ENCODE measurements around the gene SERPINB1.
"Not testable (repeated sequence)": the region's sequence is repeated elsewhere in the genome, so short reads cannot be mapped to it uniquely, and the experiment has no call there.

SERPINB1 gene

GRCh38 chr6:2865694-2866151 is 24.1 kb upstream of the SERPINB1 start:
- Histone ChIP-seq H3K4me1 (ENCODE audit: control insufficient read depth, insufficient read depth, low read length, unreplicated experiment) (peaks cover 14% of the 10 kb centered on the region), H3K27ac (ENCODE audit: low read depth, low read length) (peak overlapping the region; percentile 56; the same call in 1 of the 2 replicates), H3K27me3 (ENCODE audit: insufficient read depth, low read length) (no peaks in the 10 kb centered on the region), H2AFZ (ENCODE audit: low read length, unreplicated experiment) (peak overlapping the region; percentile 28), H3K36me3 (ENCODE audit: insufficient read depth, low read length) (no peaks in the 10 kb centered on the region), H3K79me2 (ENCODE audit: control insufficient read depth, insufficient read depth, low read length, unreplicated experiment) (no peaks in the 10 kb centered on the region), H3K4me3 (ENCODE audit: low read depth, low read length) (peak overlapping the region; percentile 27)

GRCh38 chr6:2865270-2865669 is 23.6 kb upstream of the SERPINB1 start:
- Histone ChIP-seq H3K36me3 (ENCODE audit: insufficient read depth, low read length) (no peaks in the 10 kb centered on the region), H3K4me1 (ENCODE audit: control insufficient read depth, insufficient read depth, low read length, unreplicated experiment) (peaks cover 14% of the 10 kb centered on the region), H3K27me3 (ENCODE audit: insufficient read depth, low read length) (no peaks in the 10 kb centered on the region), H3K4me3 (ENCODE audit: low read depth, low read length) (no peak overlapping the region), H3K79me2 (ENCODE audit: control insufficient read depth, insufficient read depth, low read length, unreplicated experiment) (no peaks in the 10 kb centered on the region), H3K27ac (ENCODE audit: low read depth, low read length) (no peak overlapping the region), H2AFZ (ENCODE audit: low read length, unreplicated experiment) (no peak overlapping the region)

GRCh38 chr6:2863901-2864300 is 22.2 kb upstream of the SERPINB1 start:
- Histone ChIP-seq H3K4me1 (ENCODE audit: control insufficient read depth, insufficient read depth, low read length, unreplicated experiment) (peaks cover 16% of the 10 kb centered on the region), H3K79me2 (ENCODE audit: control insufficient read depth, insufficient read depth, low read length, unreplicated experiment) (no peaks in the 10 kb centered on the region), H2AFZ (ENCODE audit: low read length, unreplicated experiment) (no peak overlapping the region), H3K27me3 (ENCODE audit: insufficient read depth, low read length) (no peaks in the 10 kb centered on the region), H3K36me3 (ENCODE audit: insufficient read depth, low read length) (no peaks in the 10 kb centered on the region), H3K27ac (ENCODE audit: low read depth, low read length) (no peak overlapping the region), H3K4me3 (ENCODE audit: low read depth, low read length) (no peak overlapping the region)

GRCh38 chr6:2862712-2863181 is 21.1 kb upstream of the SERPINB1 start:
- H3K4me1 ChIP-seq (ENCODE audit: control insufficient read depth, insufficient read depth, low read length, unreplicated experiment): peaks cover 28% of the 10 kb centered on the region
- H3K27ac ChIP-seq (ENCODE audit: low read depth, low read length): no peak overlapping the region
- H3K79me2 ChIP-seq (ENCODE audit: control insufficient read depth, insufficient read depth, low read length, unreplicated experiment): no peaks in the 10 kb centered on the region
- H3K36me3 ChIP-seq (ENCODE audit: insufficient read depth, low read length): no peaks in the 10 kb centered on the region
- no peaks in the 10 kb centered on the region for H3K27me3 ChIP-seq (ENCODE audit: insufficient read depth, low read length)
- H3K4me3 ChIP-seq (ENCODE audit: low read depth, low read length): no peak overlapping the region
- no peak overlapping the region for H2AFZ ChIP-seq (ENCODE audit: low read length, unreplicated experiment)

- no peak overlapping the region for H3K4me3 ChIP-seq (ENCODE audit: low read depth, low read length)
- peaks cover 36% of the 10 kb centered on the region for H3K4me1 ChIP-seq (ENCODE audit: control insufficient read depth, insufficient read depth, low read length, unreplicated experiment)
- no peaks in the 10 kb centered on the region for H3K27me3 ChIP-seq (ENCODE audit: insufficient read depth, low read length)
- H2AFZ ChIP-seq (ENCODE audit: low read length, unreplicated experiment): no peak overlapping the region
- H3K79me2 ChIP-seq (ENCODE audit: control insufficient read depth, insufficient read depth, low read length, unreplicated experiment): no peaks in the 10 kb centered on the region
- no peaks in the 10 kb centered on the region for H3K36me3 ChIP-seq (ENCODE audit: insufficient read depth, low read length)
- no peak overlapping the region for H3K27ac ChIP-seq (ENCODE audit: low read depth, low read length)
Observed at GRCh38 chr6:2861822-2862164, 20.1 kb upstream of the SERPINB1 start.

- Histone ChIP-seq H3K79me2 (ENCODE audit: control insufficient read depth, insufficient read depth, low read length, unreplicated experiment) (no peaks in the 10 kb centered on the region), H3K4me1 (ENCODE audit: control insufficient read depth, insufficient read depth, low read length, unreplicated experiment) (peaks cover 32% of the 10 kb centered on the region), H3K4me3 (ENCODE audit: low read depth, low read length) (no peak overlapping the region), H3K36me3 (ENCODE audit: insufficient read depth, low read length) (no peaks in the 10 kb centered on the region), H3K27ac (ENCODE audit: low read depth, low read length) (no peak overlapping the region), H3K27me3 (ENCODE audit: insufficient read depth, low read length) (no peaks in the 10 kb centered on the region), H2AFZ (ENCODE audit: low read length, unreplicated experiment) (no peak overlapping the region)
Observed at GRCh38 chr6:2861060-2861821, 19.6 kb upstream of the SERPINB1 start.

GRCh38 chr6:2860706-2861059 is 19.0 kb upstream of the SERPINB1 start:
- H3K79me2 ChIP-seq (ENCODE audit: control insufficient read depth, insufficient read depth, low read length, unreplicated experiment); H3K27ac ChIP-seq (ENCODE audit: low read depth, low read length); H3K36me3 ChIP-seq (ENCODE audit: insufficient read depth, low read length); H3K27me3 ChIP-seq (ENCODE audit: insufficient read depth, low read length); H2AFZ ChIP-seq (ENCODE audit: low read length, unreplicated experiment); H3K4me3 ChIP-seq (ENCODE audit: low read depth, low read length): not testable (repeated sequence)
- peaks cover 27% of the 10 kb centered on the region for H3K4me1 ChIP-seq (ENCODE audit: control insufficient read depth, insufficient read depth, low read length, unreplicated experiment)

- not testable (repeated sequence) for H3K27ac ChIP-seq (ENCODE audit: low read depth, low read length); H3K27me3 ChIP-seq (ENCODE audit: insufficient read depth, low read length); H3K36me3 ChIP-seq (ENCODE audit: insufficient read depth, low read length); H3K79me2 ChIP-seq (ENCODE audit: control insufficient read depth, insufficient read depth, low read length, unreplicated experiment); H2AFZ ChIP-seq (ENCODE audit: low read length, unreplicated experiment); H3K4me3 ChIP-seq (ENCODE audit: low read depth, low read length)
- H3K4me1 ChIP-seq (ENCODE audit: control insufficient read depth, insufficient read depth, low read length, unreplicated experiment): peaks cover 29% of the 10 kb centered on the region
Observed at GRCh38 chr6:2859798-2860705, 18.4 kb upstream of the SERPINB1 start.

- no peak overlapping the region for H3K4me3 ChIP-seq (ENCODE audit: low read depth, low read length)
- peak overlapping the region; percentile 84 for H2AFZ ChIP-seq (ENCODE audit: low read length, unreplicated experiment)
- H3K36me3 ChIP-seq (ENCODE audit: insufficient read depth, low read length): no peaks in the 10 kb centered on the region
- H3K27ac ChIP-seq (ENCODE audit: low read depth, low read length): peak overlapping the region; percentile 87
- no peaks in the 10 kb centered on the region for H3K79me2 ChIP-seq (ENCODE audit: control insufficient read depth, insufficient read depth, low read length, unreplicated experiment)
- peaks cover 37% of the 10 kb centered on the region for H3K4me1 ChIP-seq (ENCODE audit: control insufficient read depth, insufficient read depth, low read length, unreplicated experiment)
- no peaks in the 10 kb centered on the region for H3K27me3 ChIP-seq (ENCODE audit: insufficient read depth, low read length)
Observed at GRCh38 chr6:2859185-2859700, 17.6 kb upstream of the SERPINB1 start.

GRCh38 chr6:2857580-2858337 is 16.1 kb upstream of the SERPINB1 start:
- peak overlapping the region; percentile 52 for H3K4me3 ChIP-seq (ENCODE audit: low read depth, low read length)
- H3K4me1 ChIP-seq (ENCODE audit: control insufficient read depth, insufficient read depth, low read length, unreplicated experiment): peaks cover 48% of the 10 kb centered on the region
- H3K79me2 ChIP-seq (ENCODE audit: control insufficient read depth, insufficient read depth, low read length, unreplicated experiment): no peaks in the 10 kb centered on the region

More at GRCh38 chr6:2857580-2858337, 16.1 kb upstream of the SERPINB1 start:
- H3K36me3 ChIP-seq (ENCODE audit: insufficient read depth, low read length): no peaks in the 10 kb centered on the region
- H3K27ac ChIP-seq (ENCODE audit: low read depth, low read length): peak overlapping the region; percentile 87
- no peaks in the 10 kb centered on the region for H3K27me3 ChIP-seq (ENCODE audit: insufficient read depth, low read length)
- peak overlapping the region; percentile 99 for H2AFZ ChIP-seq (ENCODE audit: low read length, unreplicated experiment)

Measured in ACC112 (cell line).